H1 (cell line): ENCODE results near the gene OGN.

Source experiments
- BRCA1 ChIP-seq: IDR thresholded peaks from 2 replicates; pipeline ENCODE4 v1.6.1; 2012; ENCODE audit warnings: low read depth, low read length, improper control_type of control experiment
- CBX8 ChIP-seq: fragments of 300-800, 300-1000 bp; sonication (generic); IDR thresholded peaks from 2 replicates; pipeline ENCODE4 v1.7.1; 2016; ENCODE audit warnings: low read depth, low read length, borderline replicate concordance
- CEBPB ChIP-seq: IDR thresholded peaks from 2 replicates; pipeline ENCODE4 v1.6.1; 2012; ENCODE audit warnings: low read depth, low read length
- CTCF ChIP-seq, 3 experiments: IDR thresholded peaks; 1 replicate in 2 of 3; 2 replicates in 1 of 3; pipeline versions ENCODE4 v1.5.1 to v1.6.1; 2011; ENCODE audit warnings: low read length in 3 of 3, mild to moderate bottlenecking in 3 of 3, inconsistent platforms in 2 of 3, low read depth in 1 of 3, moderate library complexity in 1 of 3; ENCODE audit not compliant: insufficient read depth in 1 of 3; ENCODE audit errors: control extremely low read depth in 1 of 3
- EP300 ChIP-seq, 2 experiments: IDR thresholded peaks; 1 replicate in 1 of 2; 2 replicates in 1 of 2; pipeline ENCODE4 v1.6.1; 2011 to 2012; ENCODE audit warnings: low read depth in 2 of 2, low read length in 2 of 2, mild to moderate bottlenecking in 2 of 2, borderline replicate concordance in 1 of 2, inconsistent platforms in 1 of 2, moderate library complexity in 1 of 2
- EZH2 ChIP-seq: fragments of 200-600 bp; sonication (generic); IDR thresholded peaks from 2 replicates; pipeline ENCODE4 v1.7.1; 2012; ENCODE audit warnings: low read depth, mild to moderate bottlenecking, moderate library complexity, low read length, inconsistent platforms; ENCODE audit not compliant: severe bottlenecking
- KDM1A ChIP-seq: fragments of 200-600, 300-600 bp; sonication (generic); IDR thresholded peaks from 2 replicates; pipeline ENCODE4 v1.7.1; 2016; ENCODE audit warnings: mild to moderate bottlenecking, low read length, borderline replicate concordance
- MAX ChIP-seq: IDR thresholded peaks from 2 replicates; pipeline ENCODE4 v1.6.1; 2012; ENCODE audit warnings: inconsistent platforms
- POLR2A ChIP-seq, 2 experiments: IDR thresholded peaks; 1 replicate in 1 of 2; 2 replicates in 1 of 2; pipeline ENCODE4 v1.6.1; 2011; ENCODE audit warnings: low read depth in 2 of 2, low read length in 2 of 2, mild to moderate bottlenecking in 2 of 2; ENCODE audit errors: control extremely low read depth in 1 of 2
- RAD21 ChIP-seq, 2 experiments: IDR thresholded peaks in 1 of 2; conservative IDR thresholded peaks in 1 of 2; 2 replicates each; pipeline ENCODE4 v1.6.1; 2011; ENCODE audit warnings: low read depth in 2 of 2, low read length in 2 of 2, improper control_type of control experiment in 1 of 2, inconsistent platforms in 1 of 2, mild to moderate bottlenecking in 1 of 2, moderate library complexity in 1 of 2
- RFX5 ChIP-seq: IDR thresholded peaks from 2 replicates; pipeline ENCODE4 v1.6.1; 2011; ENCODE audit warnings: low read depth, low read length, improper control_type of control experiment, borderline replicate concordance
- SIRT6 ChIP-seq: IDR thresholded peaks from one replicate; pipeline ENCODE4 v1.7.1; 2012; ENCODE audit warnings: low read length, inconsistent platforms
- TAF1 ChIP-seq: IDR thresholded peaks from 2 replicates; pipeline ENCODE4 v1.6.1; 2011; ENCODE audit warnings: mild to moderate bottlenecking, low read depth, low read length
- YY1 ChIP-seq: IDR thresholded peaks from 2 replicates; pipeline ENCODE4 v1.6.1; 2011; ENCODE audit warnings: low read depth, mild to moderate bottlenecking, low read length

DNA sequence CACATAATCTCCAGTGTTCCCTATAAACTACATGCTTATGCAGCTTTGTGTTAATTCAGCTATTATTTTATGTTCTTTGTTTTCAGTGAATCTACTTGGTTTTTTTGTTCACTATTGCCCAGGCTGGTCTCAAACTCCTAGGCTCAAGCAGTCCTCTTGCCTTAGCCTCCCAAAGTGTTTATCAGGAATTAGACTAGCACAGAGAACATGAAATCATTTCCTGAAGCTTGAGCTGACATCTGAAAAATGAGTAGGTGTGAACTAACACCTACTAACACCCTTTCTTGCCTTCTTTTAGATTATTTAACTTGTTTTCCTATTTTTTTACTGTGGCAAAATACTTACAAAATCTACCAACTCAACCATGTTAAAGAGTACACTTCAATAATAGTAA, 53.6 kb downstream of the OGN start:
- TF ChIP-seq CTCF (IDR thresholded peaks at IDR 0.05; ENCODE audit: control extremely low read depth in 1 of 3, insufficient read depth in 1 of 3, low read depth in 1 of 3, low read length in 3 of 3), result no peak
- TF ChIP-seq POLR2A (IDR thresholded peaks at IDR 0.05; ENCODE audit: control extremely low read depth in 1 of 2, low read depth in 2 of 2, low read length in 2 of 2), result no peak
- no peak for TF ChIP-seq RAD21 (IDR thresholded peaks at IDR 0.05 in 1 of 2, conservative IDR thresholded peaks at IDR 0.05 in 1 of 2; ENCODE audit: low read depth in 2 of 2, low read length in 2 of 2)
- no peak for TF ChIP-seq CEBPB
- TF ChIP-seq TAF1, result no peak
- TF ChIP-seq SIRT6, result no peak
- TF ChIP-seq KDM1A, result no peak
- TF ChIP-seq YY1, result no peak
- TF ChIP-seq EZH2, result no peak
- TF ChIP-seq CBX8, result no peak
- no peak for TF ChIP-seq EP300 (IDR thresholded peaks at IDR 0.05; ENCODE audit: borderline replicate concordance in 1 of 2, low read depth in 2 of 2, low read length in 2 of 2)
- no peak for TF ChIP-seq RFX5
- TF ChIP-seq BRCA1, result no peak
- TF ChIP-seq MAX, result no peak
